SU-DHL-6 (cell line): ENCODE results near the gene PTCH1.

ENCODE experiments used
- H2AFZ ChIP-seq: fragments of 200-600 bp; sonication (generic); 2 replicates; pipeline ENCODE4 v1.6.1; 2014; ENCODE audit warnings: low read depth, mild to moderate bottlenecking, moderate library complexity, mixed read lengths, antibody characterized with exemption, low read length; ENCODE audit not compliant: severe bottlenecking
- H3F3A ChIP-seq: fragments of 200-600 bp; shearing (Covaris generic); 2 replicates; pipeline ENCODE4 v1.6.0; 2016; ENCODE audit warnings: antibody characterized with exemption, mild to moderate bottlenecking; ENCODE audit not compliant: insufficient read depth
- H3K27ac ChIP-seq: fragments of 200-600 bp; sonication (generic); 2 replicates; pipeline ENCODE4 v1.5.1; 2016; ENCODE audit warnings: low read depth, mild to moderate bottlenecking, low read length, moderate library complexity, mixed read lengths
- H3K27me3 ChIP-seq: fragments of 200-600 bp; sonication (generic), shearing (Covaris generic); 2 replicates; pipeline ENCODE4 v1.6.0; 2014; ENCODE audit warnings: mild to moderate bottlenecking, low read length
- H3K36me3 ChIP-seq: fragments of 200-600 bp; sonication (generic); 2 replicates; pipeline ENCODE4 v1.6.1; 2014; ENCODE audit warnings: mild to moderate bottlenecking, low read length, mixed read lengths
- H3K4me2 ChIP-seq: fragments of 300-600, 200-600 bp; shearing (Covaris generic), sonication (generic); 2 replicates; pipeline ENCODE4 v1.6.0; 2014; ENCODE audit warnings: low read length, low read depth, mild to moderate bottlenecking; ENCODE audit not compliant: poor library complexity, severe bottlenecking
- H3K4me3 ChIP-seq: fragments of 200-600 bp; sonication (generic); 2 replicates; pipeline ENCODE4 v1.5.1; 2014; ENCODE audit warnings: antibody characterized with exemption, low read length, mild to moderate bottlenecking, mixed read lengths; ENCODE audit not compliant: insufficient read depth, poor library complexity, severe bottlenecking
- H3K79me2 ChIP-seq: fragments of 200-600 bp; sonication (generic); 2 replicates; pipeline ENCODE4 v1.6.1; 2014; ENCODE audit warnings: mild to moderate bottlenecking, low read length, moderate library complexity; ENCODE audit not compliant: insufficient read depth
- H3K9ac ChIP-seq: fragments of 200-600 bp; sonication (generic); 2 replicates; pipeline ENCODE4 v1.7.0; 2014; ENCODE audit warnings: mild to moderate bottlenecking, low read length
- H3K9me2 ChIP-seq: fragments of 200-600 bp; sonication (generic); replicated peaks from 2 replicates; pipeline ENCODE4 v1.6.1; 2014; ENCODE audit warnings: low read length; ENCODE audit not compliant: insufficient read depth
- H3K9me3 ChIP-seq: fragments of 200-600 bp; sonication (generic); 2 replicates; pipeline ENCODE4 v1.6.1; 2014; ENCODE audit warnings: low read length, mixed read lengths; ENCODE audit not compliant: insufficient read depth
- H4K20me1 ChIP-seq: fragments of 200-600 bp; sonication (generic); 2 replicates; pipeline ENCODE4 v1.6.1; 2014; ENCODE audit warnings: low read depth, mild to moderate bottlenecking, antibody characterized with exemption, low read length, moderate library complexity, mixed read lengths
- CTCF ChIP-seq: fragments of 200-600 bp; sonication (generic); IDR thresholded peaks from one replicate; pipeline ENCODE4 v1.5.1; 2017; ENCODE audit warnings: antibody characterized with exemption, mild to moderate bottlenecking, low read length, moderate library complexity; ENCODE audit not compliant: insufficient read depth, poor library complexity, severe bottlenecking
- EZH2phosphoT487 ChIP-seq: fragments of 200-600 bp; sonication (generic), shearing (Covaris generic); conservative IDR thresholded peaks from 2 replicates; pipeline ENCODE4 v1.6.1; 2018; ENCODE audit warnings: mild to moderate bottlenecking, antibody characterized with exemption, low read length, moderate library complexity, mixed read lengths

Gene PTCH1

GRCh38 chr9:95447660-95448420 lies 68.9 kb downstream of the PTCH1 start:
- Histone ChIP-seq H3K4me3 (no peak overlapping the region), H2AFZ (no peak overlapping the region), H3K9me3 (no peaks in the 10 kb centered on the region), H3K27me3 (no peaks in the 10 kb centered on the region), H3K27ac (no peak overlapping the region), H3K36me3 (no peaks in the 10 kb centered on the region; the same call in 1 of the 2 replicates), H3F3A (0 out of 2 replicates have a peak, but pooled peaks cover 3% of the 10 kb centered on the region), H3K9ac (no peak overlapping the region), H3K9me2 (no peaks in the 10 kb centered on the region), H3K79me2 (no peaks in the 10 kb centered on the region), H3K4me2 (no peak overlapping the region), H4K20me1 (no peaks in the 10 kb centered on the region)
- no peak for TF ChIP-seq EZH2phosphoT487
- TF ChIP-seq CTCF: no peak

- Histone ChIP-seq H4K20me1 (no peaks in the 10 kb centered on the region), H3K9ac (no peak overlapping the region), H3K27me3 (no peaks in the 10 kb centered on the region), H3K4me2 (no peak overlapping the region), H3K36me3 (no peaks in the 10 kb centered on the region; the same call in 1 of the 2 replicates), H3K9me3 (no peaks in the 10 kb centered on the region), H3K79me2 (no peaks in the 10 kb centered on the region), H3K9me2 (no peaks in the 10 kb centered on the region), H2AFZ (no peak overlapping the region), H3K4me3 (no peak overlapping the region), H3K27ac (no peak overlapping the region), H3F3A (0 out of 2 replicates have a peak, but pooled peaks cover 3% of the 10 kb centered on the region)
- TF ChIP-seq CTCF (no peak), EZH2phosphoT487 (no peak)
Observed at GRCh38 chr9:95446984-95447383, 69.8 kb downstream of the PTCH1 start.

- Histone ChIP-seq H3F3A (0 out of 2 replicates have a peak, but pooled peaks cover 3% of the 10 kb centered on the region), H3K79me2 (no peaks in the 10 kb centered on the region), H3K4me3 (no peak overlapping the region), H3K9ac (no peak overlapping the region), H4K20me1 (no peaks in the 10 kb centered on the region), H2AFZ (no peak overlapping the region), H3K27me3 (no peaks in the 10 kb centered on the region), H3K4me2 (no peak overlapping the region), H3K9me3 (no peaks in the 10 kb centered on the region), H3K9me2 (no peaks in the 10 kb centered on the region), H3K36me3 (no peaks in the 10 kb centered on the region; the same call in 1 of the 2 replicates), H3K27ac (no peak overlapping the region)
- no peak for TF ChIP-seq EZH2phosphoT487
- TF ChIP-seq CTCF: no peak
Observed at GRCh38 chr9:95446259-95446658, 70.5 kb downstream of the PTCH1 start.
